Vagina (tissue), 2 donors: ENCODE measurements around the gene NFASC. TPM values are rescaled to one million over a fixed set of nuclear protein-coding genes. Genes with fewer than 3 reads are reported as not detected.

Experiments
- DNase-seq, 2 donors: peaks; one replicate each; pipeline ENCODE4 v3.0.0-alpha.2; 2017; ENCODE audit errors: extremely low spot score in 2 of 2
- H3K27ac ChIP-seq: fragments of 200-600 bp; sonication (generic); one replicate; pipeline ENCODE4 v1.5.1; 2019
- H3K27me3 ChIP-seq: fragments of 200-600 bp; sonication (generic); one replicate; pipeline ENCODE4 v1.5.1; 2019
- H3K36me3 ChIP-seq, 2 donors: fragments of 200-600 bp; sonication (generic); one replicate each; pipeline ENCODE4 v1.5.1; 2017 to 2019
- H3K4me1 ChIP-seq: fragments of 200-600 bp; sonication (generic); one replicate; pipeline ENCODE4 v1.5.1; 2019
- H3K4me3 ChIP-seq, 2 donors: fragments of 200-600 bp; sonication (generic); 1 replicate in 1 of 2; 2 replicates in 1 of 2; pipeline ENCODE4 v1.5.1; 2016 to 2019
- H3K9me3 ChIP-seq: fragments of 200-600 bp; sonication (generic); one replicate; pipeline ENCODE4 v1.5.1; 2019
- POLR2A ChIP-seq, 2 donors: fragments of 450-650 bp; IDR thresholded peaks; one replicate each; pipeline ENCODE4 v1.6.1; 2017; ENCODE audit warnings: antibody characterized with exemption in 2 of 2, mild to moderate bottlenecking in 2 of 2, moderate library complexity in 2 of 2
- POLR2AphosphoS5 ChIP-seq, 2 donors: sonication (generic); formaldehyde crosslinking; IDR thresholded peaks; one replicate each; pipeline ENCODE4 v1.9.0; 2017; ENCODE audit warnings: antibody characterized with exemption in 2 of 2, mild to moderate bottlenecking in 2 of 2, low read depth in 1 of 2; ENCODE audit not compliant: insufficient read depth in 1 of 2
- intact Hi-C: fragments of 100-400 bp; cut with DNase I; formaldehyde crosslinking; loops from one replicate; pipeline ENCODE4 v1.15.1; 2023
- total RNA-seq: library from RNA; depleted of rRNA; stranded (reverse); fragments of >200 nt; gene quantifications from one replicate; pipeline ENCODE4 v1.2.3, GENCODE V29; 2016
- TF ChIP-seq, protein P1 (sequence below), 3 experiments: fragments of 450-650 bp in 2 of 3; fragments of 200-600 bp in 1 of 3; sonication (generic) in 1 of 3; IDR thresholded peaks; one replicate each; pipeline ENCODE4 v1.5.1; 2017 to 2019; ENCODE audit warnings: antibody characterized with exemption in 3 of 3, mild to moderate bottlenecking in 2 of 3, moderate library complexity in 2 of 3

The NFASC gene
- total RNA-seq, 1 donor from 2014 or later: 23.3 TPM

DNA sequence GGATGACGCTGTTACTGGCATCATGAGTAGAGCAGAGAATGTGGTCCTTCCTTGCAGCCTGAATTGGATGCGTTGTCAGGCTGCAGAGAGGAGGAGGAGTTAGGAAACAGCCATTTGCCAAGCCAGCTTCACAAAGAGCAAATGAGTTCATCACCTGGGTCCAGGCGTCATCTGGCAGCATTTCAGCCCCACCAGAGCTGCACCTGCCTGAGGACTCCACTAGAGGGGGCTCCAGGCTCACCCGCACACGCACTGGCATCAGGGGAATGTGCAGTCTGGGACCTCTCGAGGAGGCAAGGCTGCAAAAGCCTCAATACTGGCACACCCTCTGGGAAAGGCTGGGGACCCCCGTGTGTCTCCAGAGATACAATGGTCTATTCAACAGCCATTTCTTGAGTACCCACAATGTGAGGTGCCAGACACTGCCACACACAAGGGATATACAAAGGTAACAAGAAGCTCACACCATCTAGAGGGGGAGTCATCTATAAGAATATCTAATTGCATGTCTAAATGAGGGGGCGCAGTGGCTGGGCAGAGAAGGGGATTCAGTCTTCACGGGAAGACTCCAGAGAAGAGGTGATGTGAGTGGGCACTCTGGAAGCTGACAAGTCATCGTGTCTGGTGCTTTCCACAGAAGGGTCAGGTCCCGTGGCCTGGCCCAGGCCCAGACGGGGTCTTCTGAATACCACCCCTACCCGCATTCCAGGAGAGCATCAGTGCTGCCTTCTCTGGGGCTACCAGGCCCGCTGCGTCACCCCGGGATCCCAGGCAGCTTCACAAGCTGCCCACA lies 118.8 kb downstream of the NFASC start:
- Histone ChIP-seq H3K27me3 (no peaks in the 10 kb centered on the region), H3K27ac (no peak overlapping the region), H3K4me3 (no peak overlapping the region), H3K4me1 (no peaks in the 10 kb centered on the region), H3K9me3 (no peaks in the 10 kb centered on the region), H3K36me3 (peaks cover 0 to 5% of the 10 kb centered on the region in 2 donors)
- no peak for DNase-seq
- intact Hi-C loops: loop anchor here (5.0 kb wide), 1 partner anchor 73 kb away; no protein-coding TSS in a partner anchor
- TF ChIP-seq POLR2A (IDR thresholded peaks at IDR 0.05) (no peak), POLR2AphosphoS5 (IDR thresholded peaks at IDR 0.05; ENCODE audit: insufficient read depth in 1 of 2, low read depth in 1 of 2) (no peak)
- TF ChIP-seq, protein P1, sequence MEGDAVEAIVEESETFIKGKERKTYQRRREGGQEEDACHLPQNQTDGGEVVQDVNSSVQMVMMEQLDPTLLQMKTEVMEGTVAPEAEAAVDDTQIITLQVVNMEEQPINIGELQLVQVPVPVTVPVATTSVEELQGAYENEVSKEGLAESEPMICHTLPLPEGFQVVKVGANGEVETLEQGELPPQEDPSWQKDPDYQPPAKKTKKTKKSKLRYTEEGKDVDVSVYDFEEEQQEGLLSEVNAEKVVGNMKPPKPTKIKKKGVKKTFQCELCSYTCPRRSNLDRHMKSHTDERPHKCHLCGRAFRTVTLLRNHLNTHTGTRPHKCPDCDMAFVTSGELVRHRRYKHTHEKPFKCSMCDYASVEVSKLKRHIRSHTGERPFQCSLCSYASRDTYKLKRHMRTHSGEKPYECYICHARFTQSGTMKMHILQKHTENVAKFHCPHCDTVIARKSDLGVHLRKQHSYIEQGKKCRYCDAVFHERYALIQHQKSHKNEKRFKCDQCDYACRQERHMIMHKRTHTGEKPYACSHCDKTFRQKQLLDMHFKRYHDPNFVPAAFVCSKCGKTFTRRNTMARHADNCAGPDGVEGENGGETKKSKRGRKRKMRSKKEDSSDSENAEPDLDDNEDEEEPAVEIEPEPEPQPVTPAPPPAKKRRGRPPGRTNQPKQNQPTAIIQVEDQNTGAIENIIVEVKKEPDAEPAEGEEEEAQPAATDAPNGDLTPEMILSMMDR (IDR thresholded peaks at IDR 0.05): peak; percentile 64 to 78 (median 70)

- Histone ChIP-seq H3K4me1 (no peaks in the 10 kb centered on the region), H3K4me3 (no peak overlapping the region), H3K27ac (no peak overlapping the region), H3K9me3 (no peaks in the 10 kb centered on the region), H3K27me3 (no peaks in the 10 kb centered on the region), H3K36me3 (peaks cover 0 to 5% of the 10 kb centered on the region in 2 donors)
- DNase-seq: no peak
- intact Hi-C loops: no loop called here
- TF ChIP-seq POLR2A (IDR thresholded peaks at IDR 0.05) (no peak), POLR2AphosphoS5 (IDR thresholded peaks at IDR 0.05; ENCODE audit: insufficient read depth in 1 of 2, low read depth in 1 of 2) (no peak)
- TF ChIP-seq, protein P1 (IDR thresholded peaks at IDR 0.05): no peak
Observed at GRCh38 chr1:204990059-204990664, 119.5 kb downstream of the NFASC start.

GRCh38 chr1:204990721-204991341 lies 120.2 kb downstream of the NFASC start:
- Histone ChIP-seq H3K4me1 (no peaks in the 10 kb centered on the region), H3K27me3 (no peaks in the 10 kb centered on the region), H3K9me3 (no peaks in the 10 kb centered on the region), H3K36me3 (peaks cover 0 to 5% of the 10 kb centered on the region in 2 donors), H3K27ac (no peak overlapping the region), H3K4me3 (no peak overlapping the region)
- TF ChIP-seq, protein P1 (IDR thresholded peaks at IDR 0.05): no peak
- no peak for TF ChIP-seq POLR2AphosphoS5 (IDR thresholded peaks at IDR 0.05; ENCODE audit: insufficient read depth in 1 of 2, low read depth in 1 of 2)
- intact Hi-C loops: no loop called here
- DNase-seq: no peak

DNA sequence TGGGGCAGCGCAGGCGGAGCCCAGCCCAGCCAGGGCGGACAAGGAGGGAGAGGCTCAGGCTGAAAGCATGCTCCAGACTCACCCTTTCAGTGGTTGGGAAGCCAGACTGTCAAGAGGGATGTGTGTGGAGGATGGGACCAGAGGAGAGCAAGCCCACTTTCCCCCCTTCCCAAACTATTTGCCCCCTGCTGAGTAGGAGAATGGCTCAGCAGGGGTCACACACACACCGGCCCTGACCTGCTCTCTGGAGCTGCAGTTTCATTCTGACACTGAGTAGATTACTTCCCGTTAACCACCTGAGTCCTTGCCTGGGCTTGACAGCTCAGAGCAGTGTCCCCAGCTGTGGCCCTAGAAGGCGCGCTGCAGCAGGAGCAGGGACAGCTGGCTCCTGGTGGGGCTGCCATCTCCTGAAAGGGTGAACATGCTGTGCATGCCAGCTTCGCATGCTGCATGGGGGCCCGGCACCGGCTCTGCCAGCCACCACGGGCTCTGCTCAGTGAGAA lies 120.7 kb downstream of the NFASC start:
- H3K9me3 ChIP-seq: no peaks in the 10 kb centered on the region
- H3K27me3 ChIP-seq: no peaks in the 10 kb centered on the region
- TF ChIP-seq POLR2A (IDR thresholded peaks at IDR 0.05) (no peak), POLR2AphosphoS5 (IDR thresholded peaks at IDR 0.05; ENCODE audit: insufficient read depth in 1 of 2, low read depth in 1 of 2) (no peak)
- TF ChIP-seq, protein P1 (IDR thresholded peaks at IDR 0.05): no peak
- H3K36me3 ChIP-seq: peaks cover 0 to 5% of the 10 kb centered on the region in 2 donors
- H3K4me3 ChIP-seq: no peak overlapping the region
- intact Hi-C loops: no loop called here
- H3K4me1 ChIP-seq: no peaks in the 10 kb centered on the region
- no peak for DNase-seq
- peak overlapping the region; percentile 1 for H3K27ac ChIP-seq
